ENCODE results near the gene CLIP2. TPM values are rescaled to one million over a fixed set of nuclear protein-coding genes. Genes with fewer than 3 reads are reported as not detected.
"Not testable (repeated sequence)": the region's sequence is repeated elsewhere in the genome, so short reads cannot be mapped to it uniquely, and the experiment has no call there.

The CLIP2 gene
- total RNA-seq, 4 donors from 2014 or later: 25.5 to 44.3 (median 37.1) TPM

GRCh38 chr7:74401137-74401859 lies 112.1 kb downstream of the CLIP2 start:
- intact Hi-C loops (cut with DNase I): loop anchor here (2.0 to 5.0 kb wide), 2 partner anchors 194 to 329 kb away; no protein-coding TSS in a partner anchor
- Histone ChIP-seq H3K36me3 (peaks cover 16 to 77% (median 58%) of the 10 kb centered on the region in 4 donors), H3K9me3 (no peaks in the 10 kb centered on the region), H3K27ac (replicated peaks in 1 of 4) (no peak overlapping the region), H3K4me3 (no peak overlapping the region), H3K4me1 (no peaks in the 10 kb centered on the region), H3K27me3 (no peaks in the 10 kb centered on the region)
- no peak for DNase-seq (ENCODE audit: extremely low spot score)
- TF ChIP-seq, protein P1, sequence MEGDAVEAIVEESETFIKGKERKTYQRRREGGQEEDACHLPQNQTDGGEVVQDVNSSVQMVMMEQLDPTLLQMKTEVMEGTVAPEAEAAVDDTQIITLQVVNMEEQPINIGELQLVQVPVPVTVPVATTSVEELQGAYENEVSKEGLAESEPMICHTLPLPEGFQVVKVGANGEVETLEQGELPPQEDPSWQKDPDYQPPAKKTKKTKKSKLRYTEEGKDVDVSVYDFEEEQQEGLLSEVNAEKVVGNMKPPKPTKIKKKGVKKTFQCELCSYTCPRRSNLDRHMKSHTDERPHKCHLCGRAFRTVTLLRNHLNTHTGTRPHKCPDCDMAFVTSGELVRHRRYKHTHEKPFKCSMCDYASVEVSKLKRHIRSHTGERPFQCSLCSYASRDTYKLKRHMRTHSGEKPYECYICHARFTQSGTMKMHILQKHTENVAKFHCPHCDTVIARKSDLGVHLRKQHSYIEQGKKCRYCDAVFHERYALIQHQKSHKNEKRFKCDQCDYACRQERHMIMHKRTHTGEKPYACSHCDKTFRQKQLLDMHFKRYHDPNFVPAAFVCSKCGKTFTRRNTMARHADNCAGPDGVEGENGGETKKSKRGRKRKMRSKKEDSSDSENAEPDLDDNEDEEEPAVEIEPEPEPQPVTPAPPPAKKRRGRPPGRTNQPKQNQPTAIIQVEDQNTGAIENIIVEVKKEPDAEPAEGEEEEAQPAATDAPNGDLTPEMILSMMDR (IDR thresholded peaks at IDR 0.05): peak in 2 of 3 experiments; percentile 95 to 97
- TF ChIP-seq POLR2AphosphoS5 (IDR thresholded peaks at IDR 0.05) (peak in 1 of 2 donors; percentile 16), POLR2A (IDR thresholded peaks at IDR 0.05; ENCODE audit: low read depth) (no peak)
- WGBS: 48% methylated on average over 11 of the region's 14 CpGs

GRCh38 chr7:74402668-74403067 lies 113.5 kb downstream of the CLIP2 start:
- WGBS: 100% methylated on average over 3 of the region's 3 CpGs
- H3K36me3 ChIP-seq: peaks cover 16 to 64% (median 48%) of the 10 kb centered on the region in 4 donors
- H3K4me3 ChIP-seq; H3K4me1 ChIP-seq; H3K9me3 ChIP-seq; DNase-seq (ENCODE audit: extremely low spot score); H3K27me3 ChIP-seq; H3K27ac ChIP-seq (replicated peaks in 1 of 4): not testable (repeated sequence)
- intact Hi-C loops (cut with DNase I): loop anchor here (5.0 kb wide), 1 partner anchor 330 kb away; no protein-coding TSS in a partner anchor

GRCh38 chr7:74403521-74404387 lies 114.5 kb downstream of the CLIP2 start:
- Histone ChIP-seq H3K36me3 (peaks cover 16 to 55% (median 43%) of the 10 kb centered on the region in 4 donors), H3K27ac (replicated peaks in 1 of 4) (no peak overlapping the region), H3K4me1 (no peaks in the 10 kb centered on the region), H3K4me3 (no peak overlapping the region), H3K27me3 (no peaks in the 10 kb centered on the region), H3K9me3 (no peaks in the 10 kb centered on the region)
- WGBS: 87% methylated on average over 26 of the region's 30 CpGs
- TF ChIP-seq EP300 (IDR thresholded peaks at IDR 0.05) (no peak), POLR2AphosphoS5 (IDR thresholded peaks at IDR 0.05) (no peak), POLR2A (IDR thresholded peaks at IDR 0.05; ENCODE audit: low read depth) (no peak)
- TF ChIP-seq, protein P1 (IDR thresholded peaks at IDR 0.05): no peak
- DNase-seq (ENCODE audit: extremely low spot score): no peak
- intact Hi-C loops (cut with DNase I): loop anchor here (5.0 kb wide), 1 partner anchor 331 kb away; no protein-coding TSS in a partner anchor

DNA sequence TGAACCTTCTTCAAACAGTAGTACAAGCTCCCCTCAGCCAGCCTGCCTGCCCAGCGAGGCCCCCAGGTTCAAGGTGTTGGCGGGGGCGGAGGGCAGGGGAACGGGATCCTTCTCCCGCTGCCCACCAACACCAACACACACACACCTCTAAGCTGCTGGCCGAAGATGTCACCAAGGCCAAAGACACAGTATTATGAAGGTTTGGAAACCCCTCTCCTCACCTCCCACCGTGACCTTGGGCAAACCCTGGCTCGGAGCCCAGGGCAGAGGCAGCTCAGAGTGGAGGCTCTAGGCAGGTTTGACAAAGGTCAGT lies 115.1 kb downstream of the CLIP2 start:
- Histone ChIP-seq H3K27ac (replicated peaks in 1 of 4) (no peak overlapping the region), H3K36me3 (peaks cover 16 to 49% (median 43%) of the 10 kb centered on the region in 4 donors), H3K27me3 (no peaks in the 10 kb centered on the region), H3K9me3 (no peaks in the 10 kb centered on the region), H3K4me3 (no peak overlapping the region), H3K4me1 (no peaks in the 10 kb centered on the region)
- no peak for DNase-seq (ENCODE audit: extremely low spot score)
- TF ChIP-seq, protein P1 (IDR thresholded peaks at IDR 0.05): no peak
- intact Hi-C loops (cut with DNase I): loop anchor here (5.0 kb wide), 1 partner anchor 332 kb away; no protein-coding TSS in a partner anchor
- 91% methylated on average over 8 of the region's 8 CpGs for WGBS

- Histone ChIP-seq H3K4me1 (no peaks in the 10 kb centered on the region), H3K27ac (replicated peaks in 1 of 4) (no peak overlapping the region), H3K27me3 (no peaks in the 10 kb centered on the region), H3K4me3 (no peak overlapping the region), H3K9me3 (no peaks in the 10 kb centered on the region), H3K36me3 (peaks cover 16 to 46% (median 43%) of the 10 kb centered on the region in 4 donors)
- WGBS: 86% methylated on average over 11 of the region's 15 CpGs
- no peak for DNase-seq (ENCODE audit: extremely low spot score)
- intact Hi-C loops (cut with DNase I): loop anchor here (5.0 kb wide), 1 partner anchor 332 kb away; no protein-coding TSS in a partner anchor
- no peak for TF ChIP-seq POLR2A (IDR thresholded peaks at IDR 0.05; ENCODE audit: low read depth)
- TF ChIP-seq, protein P1 (IDR thresholded peaks at IDR 0.05): no peak
- TF ChIP-seq EP300 (IDR thresholded peaks at IDR 0.05): no peak
- no peak for TF ChIP-seq POLR2AphosphoS5 (IDR thresholded peaks at IDR 0.05)
Observed at GRCh38 chr7:74404741-74405140, 115.5 kb downstream of the CLIP2 start.

Data from esophagus muscularis mucosa (tissue), 4 donors.